Measurements from ENCODE around the gene DLG1.
"Not testable (repeated sequence)": the region's sequence is repeated elsewhere in the genome, so short reads cannot be mapped to it uniquely, and the experiment has no call there.

DNA sequence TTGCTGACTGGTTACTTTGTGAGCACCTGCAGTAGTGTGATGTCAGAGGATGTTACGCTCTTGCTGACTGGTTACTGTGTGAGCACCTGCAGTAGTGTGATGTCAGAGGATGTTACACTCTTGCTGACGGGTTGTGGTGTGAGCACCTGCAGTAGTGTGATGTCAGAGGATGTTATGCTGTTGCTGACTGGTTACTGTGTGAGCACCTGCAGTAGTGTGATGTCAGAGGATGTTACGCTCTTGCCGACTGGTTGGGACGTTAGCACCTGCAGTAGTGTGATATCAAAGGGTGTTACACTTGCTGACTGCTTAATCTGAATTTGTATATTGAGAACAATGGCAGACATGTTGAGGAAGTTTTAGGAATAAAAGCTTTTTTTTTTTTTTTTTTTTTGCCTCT, 263.6 kb downstream of the DLG1 start:
- TF ChIP-seq REST (IDR thresholded peaks at IDR 0.05; ENCODE audit: unreplicated experiment); STAT1 (IDR thresholded peaks at IDR 0.05; ENCODE audit: unreplicated experiment); CTCF (conservative IDR thresholded peaks at IDR 0.05; ENCODE audit: low read depth in 2 of 2); EZH2 (IDR thresholded peaks at IDR 0.05; ENCODE audit: low read depth, unreplicated experiment): not testable (repeated sequence)
